Activated CD4-positive, alpha-beta T cell treated with anti-CD3 and anti-CD28 coated beads, Interleukin-2, amount 10 ng/mL, durations not matched to agents 7 days and 5 days (primary cell): ENCODE data around the gene CCDC154. TPM values are rescaled to one million over a fixed set of nuclear protein-coding genes. Genes with fewer than 3 reads are reported as not detected.

Source experiments
- CTCF ChIA-PET: fragments of 350-600 bp; sonication (Branson Sonifier 250); formaldehyde crosslinking; loops from one replicate; lab custom pipeline; 2021; ENCODE audit warnings: antibody characterized with exemption; lab: Charles Lee
- POLR2A ChIA-PET: fragments of 350-600 bp; sonication (Branson Sonifier 250); formaldehyde crosslinking; loops from one replicate; lab custom pipeline; 2021; ENCODE audit warnings: antibody characterized with exemption; lab: Charles Lee
- DNase-seq: peaks from one replicate; pipeline ENCODE4 v3.0.0-alpha.2; 2020
- H3K27ac Mint-ChIP-seq: one replicate; pipeline ENCODE4 v1.8.0; 2021; ENCODE audit warnings: mild to moderate bottlenecking, moderate library complexity, mixed read lengths
- H3K27me3 Mint-ChIP-seq: one replicate; pipeline ENCODE4 v1.8.0; 2021; ENCODE audit warnings: mixed read lengths
- H3K36me3 Mint-ChIP-seq: one replicate; pipeline ENCODE4 v1.8.0; 2021; ENCODE audit warnings: low read depth, mixed read lengths
- H3K4me1 Mint-ChIP-seq: one replicate; pipeline ENCODE4 v1.8.0; 2021; ENCODE audit warnings: mixed read lengths
- H3K4me3 Mint-ChIP-seq: one replicate; pipeline ENCODE4 v1.8.0; 2021; ENCODE audit warnings: mild to moderate bottlenecking, moderate library complexity, mixed read lengths
- H3K9me3 Mint-ChIP-seq: one replicate; pipeline ENCODE4 v1.8.0; 2021; ENCODE audit warnings: mixed read lengths
- total RNA-seq, 2 experiments: library from RNA; stranded (reverse); gene quantifications; one replicate each; pipeline ENCODE4 v1.2.3, GENCODE V29; 2021

Gene CCDC154
- total RNA-seq, 2 experiments from 2014 or later = 1.9 to 2.7 TPM

DNA sequence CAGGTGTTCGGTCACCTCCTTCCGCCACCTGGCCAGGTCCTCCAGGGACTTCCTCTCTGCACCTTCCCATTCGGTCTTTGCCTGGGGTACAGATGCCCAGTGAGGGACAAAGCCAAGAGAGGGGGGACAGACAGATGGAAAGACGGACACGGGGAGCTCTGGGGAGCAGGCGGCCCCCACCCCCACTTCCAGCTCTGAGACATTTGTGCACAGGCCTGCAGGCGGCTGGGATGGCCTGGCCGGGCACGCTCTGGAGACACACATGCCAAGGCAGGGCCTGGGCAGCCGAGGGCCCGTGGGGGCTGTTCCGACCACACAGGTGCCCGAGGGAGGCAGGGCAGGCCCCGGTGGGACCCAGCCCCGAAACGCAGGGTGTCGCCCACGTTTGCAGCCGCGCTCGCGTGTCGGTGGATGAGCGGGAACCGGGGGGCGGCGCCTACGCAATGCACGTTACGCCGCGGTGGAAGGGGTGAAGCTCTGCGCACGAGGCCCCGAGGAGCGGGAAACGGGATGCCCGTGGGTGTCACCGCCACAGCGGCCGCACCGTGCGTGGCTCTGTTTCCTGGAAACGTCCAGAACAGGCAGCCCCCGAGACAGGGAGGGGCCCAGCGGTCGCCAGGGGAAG lies 7.5 kb downstream of the CCDC154 start:
- ChIA-PET CTCF (interaction anchor here (2.2 kb wide), 1 partner anchor 10 kb away, joined by 5 read pairs; no protein-coding TSS in a partner anchor), POLR2A (no interaction called here)
- Mint-ChIP-seq H3K4me1 (no peaks in the 10 kb centered on the region), H3K4me3 (no peak overlapping the region), H3K27me3 (no peaks in the 10 kb centered on the region), H3K27ac (no peak overlapping the region), H3K36me3 (no peaks in the 10 kb centered on the region), H3K9me3 (no peaks in the 10 kb centered on the region)
- no peak for DNase-seq

DNA sequence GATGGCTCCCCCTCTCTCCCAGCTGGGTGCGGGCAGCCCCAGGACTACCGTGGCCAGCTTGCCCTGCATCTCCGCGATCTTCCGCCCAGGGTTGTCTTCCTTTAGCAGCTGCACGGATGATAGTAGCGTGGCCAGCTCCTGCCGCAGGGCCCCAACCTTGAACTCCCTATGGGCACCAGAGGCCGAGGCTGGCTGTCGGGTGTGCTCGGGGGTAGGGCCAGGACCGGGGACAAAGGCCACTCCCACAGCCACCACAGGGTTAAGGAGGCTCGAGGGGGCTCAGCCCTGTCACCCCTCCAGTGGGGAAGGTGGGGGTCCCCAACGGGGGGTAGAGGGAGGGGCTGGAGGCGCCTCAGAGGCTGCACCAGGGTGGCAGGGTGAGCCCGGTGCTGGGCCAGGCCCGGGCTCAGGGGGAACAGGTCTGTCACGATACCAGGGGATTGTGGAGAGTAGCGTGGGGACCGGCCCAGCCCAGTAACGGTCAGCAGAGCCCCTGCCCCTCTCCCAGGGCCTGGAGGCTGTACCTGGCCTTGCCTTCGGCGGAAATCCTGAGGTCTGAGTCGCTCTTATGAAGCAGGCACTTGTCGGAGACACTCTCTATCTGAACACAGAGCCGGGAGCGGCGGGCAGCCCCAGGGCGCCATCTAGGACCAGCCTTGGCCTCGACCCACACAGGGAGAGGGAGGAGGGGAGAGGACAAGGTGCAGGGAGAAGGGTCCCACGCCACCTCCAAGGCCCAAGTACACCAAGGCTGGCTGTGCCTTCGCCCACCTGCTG lies 8.2 kb downstream of the CCDC154 start:
- Mint-ChIP-seq H3K27ac (no peak overlapping the region), H3K4me1 (no peaks in the 10 kb centered on the region), H3K4me3 (no peak overlapping the region), H3K36me3 (no peaks in the 10 kb centered on the region), H3K27me3 (no peaks in the 10 kb centered on the region), H3K9me3 (no peaks in the 10 kb centered on the region)
- DNase-seq = no peak
- ChIA-PET CTCF (no interaction called here), POLR2A (no interaction called here)

DNA sequence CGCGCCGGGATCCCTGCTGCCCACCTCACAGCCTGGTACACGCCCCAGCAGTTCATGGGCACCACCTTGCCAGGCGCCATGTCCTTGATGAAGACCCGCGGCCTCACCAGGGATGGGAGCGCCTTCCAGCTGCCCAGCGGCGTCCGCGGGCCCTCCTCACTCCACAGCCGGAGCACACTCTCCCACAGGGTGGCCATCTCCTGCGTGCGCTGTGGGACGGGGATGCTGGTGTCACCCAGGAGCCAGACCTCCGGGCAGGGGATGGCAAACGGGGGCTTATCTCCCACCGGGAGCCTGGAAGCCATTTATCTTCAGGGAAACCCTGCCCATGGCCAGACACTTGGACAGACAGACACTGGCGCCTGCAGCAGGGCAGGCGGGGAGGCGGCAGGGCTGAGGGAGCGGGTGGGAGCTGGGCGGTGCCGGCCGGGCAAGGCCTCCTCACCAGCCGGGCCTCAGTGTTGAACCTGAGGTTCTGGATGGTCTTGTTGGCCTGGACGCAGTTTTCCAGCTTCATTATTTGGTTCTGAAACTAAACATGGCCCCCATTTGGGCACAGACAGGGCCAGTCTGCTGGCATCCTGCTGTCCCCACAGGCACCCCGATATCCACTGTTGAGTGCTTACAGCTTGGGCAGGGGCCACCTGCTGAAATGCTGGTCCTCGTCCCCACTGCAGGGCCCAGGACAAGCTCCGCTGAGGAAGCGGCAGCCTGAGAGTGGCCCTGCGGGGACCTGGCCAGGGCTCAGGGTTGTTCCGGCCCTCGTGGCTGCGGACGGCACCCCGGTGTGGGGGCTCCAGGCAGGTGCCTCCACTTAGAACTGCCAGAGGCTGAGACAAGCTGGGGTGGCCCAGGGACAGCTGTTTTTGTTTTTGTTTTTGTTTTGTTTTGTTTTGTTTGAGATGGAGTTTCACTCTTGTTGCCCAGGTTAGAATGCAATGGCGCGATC lies 9.4 kb downstream of the CCDC154 start:
- ChIA-PET POLR2A (no interaction called here), CTCF (no interaction called here)
- no peaks in the 10 kb centered on the region for H3K4me1 Mint-ChIP-seq
- DNase-seq = no peak
- H3K27me3 Mint-ChIP-seq = no peaks in the 10 kb centered on the region
- H3K4me3 Mint-ChIP-seq = no peak overlapping the region
- no peaks in the 10 kb centered on the region for H3K9me3 Mint-ChIP-seq
- H3K27ac Mint-ChIP-seq = no peak overlapping the region
- H3K36me3 Mint-ChIP-seq = no peaks in the 10 kb centered on the region

DNA sequence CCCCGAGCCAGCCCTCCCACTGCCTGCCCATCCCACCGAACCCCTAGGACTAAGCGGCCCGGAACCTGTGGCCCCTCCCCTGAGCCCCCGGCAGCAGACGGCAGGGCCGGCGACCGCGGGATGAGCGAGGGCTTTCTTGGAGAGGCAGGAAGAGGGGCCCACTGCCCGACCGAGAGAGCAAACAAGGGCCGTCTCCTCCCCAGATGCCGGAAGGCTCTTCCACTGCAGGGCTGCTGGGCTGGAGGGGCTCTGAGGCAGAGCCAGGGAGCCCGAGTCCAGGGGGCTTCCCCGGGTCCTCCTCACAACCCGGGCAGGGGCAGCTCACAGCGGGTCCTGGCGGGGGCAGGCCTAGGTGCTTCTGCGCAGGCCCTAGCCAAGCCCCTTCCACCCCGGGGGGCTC lies 10.6 kb downstream of the CCDC154 start:
- H3K27ac Mint-ChIP-seq = no peak overlapping the region
- H3K4me1 Mint-ChIP-seq = no peaks in the 10 kb centered on the region
- CTCF ChIA-PET = no interaction called here
- no peaks in the 10 kb centered on the region for H3K9me3 Mint-ChIP-seq
- DNase-seq = no peak
- POLR2A ChIA-PET = no interaction called here
- no peaks in the 10 kb centered on the region for H3K27me3 Mint-ChIP-seq
- no peaks in the 10 kb centered on the region for H3K36me3 Mint-ChIP-seq
- no peak overlapping the region for H3K4me3 Mint-ChIP-seq

DNA sequence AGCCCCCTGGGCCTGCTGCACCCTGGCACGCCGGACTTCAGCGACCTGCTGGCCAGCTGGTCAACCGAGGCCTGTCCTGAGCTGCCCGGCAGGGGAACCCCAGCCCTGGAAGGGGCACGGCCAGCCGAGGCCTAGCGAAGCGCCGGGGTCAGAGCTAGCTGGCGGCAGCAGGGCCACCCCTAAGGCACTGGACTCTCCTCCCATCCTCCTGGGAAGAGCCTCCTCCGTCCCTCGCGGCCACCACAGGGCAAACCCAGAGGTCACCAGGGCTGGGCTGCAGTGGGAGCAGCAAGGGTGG lies 11.1 kb downstream of the CCDC154 start:
- Mint-ChIP-seq H3K27me3 (no peaks in the 10 kb centered on the region), H3K4me3 (no peak overlapping the region), H3K4me1 (no peaks in the 10 kb centered on the region), H3K9me3 (no peaks in the 10 kb centered on the region), H3K36me3 (no peaks in the 10 kb centered on the region), H3K27ac (no peak overlapping the region)
- POLR2A ChIA-PET = no interaction called here
- DNase-seq = no peak
- CTCF ChIA-PET = no interaction called here

DNA sequence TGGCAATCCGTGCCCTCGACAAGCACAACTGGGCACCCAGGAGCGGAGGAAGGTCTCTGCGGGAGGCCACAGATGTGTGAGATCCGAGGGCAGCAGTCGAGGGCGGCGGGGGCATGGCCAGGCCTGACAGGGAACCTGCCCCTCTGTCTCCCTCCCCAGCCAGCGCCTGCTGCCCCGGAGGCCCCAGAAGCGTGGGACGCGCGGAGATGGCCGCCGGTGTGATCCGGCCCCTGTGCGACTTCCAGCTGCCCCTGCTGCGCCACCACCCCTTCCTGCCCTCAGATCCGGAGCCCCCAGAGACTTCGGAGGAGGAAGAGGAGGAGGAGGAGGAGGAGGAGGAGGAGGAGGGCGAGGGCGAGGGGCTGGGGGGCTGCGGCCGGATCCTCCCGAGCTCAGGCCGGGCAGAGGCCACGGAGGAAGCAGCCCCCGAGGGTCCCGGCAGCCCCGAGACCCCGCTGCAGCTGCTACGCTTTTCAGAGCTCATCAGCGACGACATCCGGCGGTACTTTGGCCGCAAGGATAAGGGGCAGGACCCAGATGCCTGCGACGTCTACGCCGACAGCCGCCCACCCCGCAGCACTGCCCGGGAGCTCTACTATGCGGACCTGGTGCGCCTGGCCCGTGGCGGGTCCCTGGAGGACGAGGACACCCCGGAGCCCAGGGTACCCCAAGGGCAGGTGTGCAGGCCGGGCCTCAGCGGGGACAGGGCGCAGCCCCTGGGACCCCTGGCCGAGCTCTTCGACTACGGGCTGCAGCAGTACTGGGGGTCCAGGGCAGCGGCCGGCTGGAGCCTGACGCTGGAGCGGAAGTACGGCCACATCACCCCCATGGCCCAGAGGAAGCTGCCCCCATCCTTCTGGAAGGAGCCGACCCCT lies 11.7 kb downstream of the CCDC154 start:
- no peaks in the 10 kb centered on the region for H3K36me3 Mint-ChIP-seq
- CTCF ChIA-PET = no interaction called here
- no peaks in the 10 kb centered on the region for H3K4me1 Mint-ChIP-seq
- H3K9me3 Mint-ChIP-seq = no peaks in the 10 kb centered on the region
- DNase-seq = no peak
- POLR2A ChIA-PET = no interaction called here
- H3K27ac Mint-ChIP-seq = no peak overlapping the region
- no peak overlapping the region for H3K4me3 Mint-ChIP-seq
- H3K27me3 Mint-ChIP-seq = no peaks in the 10 kb centered on the region

DNA sequence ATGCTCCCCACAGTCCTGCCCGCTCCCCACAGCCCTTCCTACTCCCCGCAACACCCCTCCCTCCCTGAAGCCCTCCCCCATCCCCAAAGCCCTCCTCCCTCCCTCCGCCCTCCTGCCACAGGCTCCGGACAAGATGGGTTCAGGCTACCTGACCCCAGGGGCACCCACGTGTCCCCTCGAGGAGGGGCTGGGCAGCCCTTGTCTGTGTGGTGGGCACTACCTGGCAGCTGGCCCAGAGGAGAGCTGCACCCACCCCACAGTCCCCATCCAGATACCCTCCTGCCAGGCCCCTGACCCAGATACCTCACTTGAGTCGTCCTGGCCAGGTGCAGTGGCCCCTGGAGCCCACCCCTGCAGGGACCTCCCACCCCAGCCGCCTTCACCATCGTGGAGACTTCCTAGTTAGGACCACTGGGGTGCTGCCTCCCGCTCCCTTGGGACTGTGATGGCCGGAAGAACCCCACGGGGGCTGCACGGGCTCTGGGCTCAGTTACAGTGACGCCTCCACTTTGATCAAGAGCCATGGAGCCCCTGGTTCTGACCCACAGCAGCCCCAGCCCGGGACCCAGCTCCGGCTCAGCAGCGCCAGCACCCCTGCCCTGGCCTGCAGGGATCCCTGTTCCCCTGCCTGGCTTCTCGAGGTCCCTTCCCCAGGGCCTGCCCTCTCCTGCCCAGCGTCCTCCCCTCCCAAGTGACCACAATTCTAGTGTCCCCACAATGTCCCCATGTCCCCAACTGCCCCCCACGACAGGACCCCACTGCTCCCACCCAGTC lies 12.7 kb downstream of the CCDC154 start:
- H3K27ac Mint-ChIP-seq = no peak overlapping the region

DNA sequence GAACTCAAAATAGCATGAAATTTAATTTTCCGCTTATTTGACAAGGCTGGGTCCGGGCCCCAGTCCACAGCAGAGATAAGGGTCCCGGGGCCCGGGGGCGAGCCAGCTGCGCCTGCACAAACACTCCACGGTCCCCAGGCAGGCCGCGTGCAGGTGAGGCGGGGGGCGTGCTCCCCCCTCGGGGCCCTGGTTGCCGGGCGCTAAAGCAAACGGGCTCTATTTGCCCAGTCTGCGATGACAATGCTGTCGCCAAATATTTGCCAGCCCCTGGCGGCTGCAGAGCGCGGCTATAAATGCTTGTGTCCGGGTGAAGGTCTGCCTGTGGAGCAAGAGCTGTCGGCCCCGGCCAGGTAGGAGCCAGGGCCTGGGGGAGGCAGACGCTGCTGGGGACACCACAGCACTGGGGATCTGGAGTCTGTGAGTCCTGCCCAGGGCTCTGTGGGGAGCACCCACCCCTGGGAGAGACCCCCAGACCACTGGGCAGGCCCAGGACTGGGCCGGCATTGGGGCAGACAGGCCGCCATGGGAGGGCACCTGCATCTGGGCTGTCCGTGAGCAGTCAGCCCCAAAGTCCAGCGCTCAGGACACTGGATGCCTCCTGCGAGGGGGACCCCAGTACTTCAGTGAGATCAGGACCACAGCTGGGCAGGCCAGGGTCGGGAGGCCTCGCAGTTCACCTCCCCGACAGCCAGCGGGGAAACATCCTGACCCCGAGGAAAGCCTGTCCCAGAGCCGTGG lies 13.4 kb downstream of the CCDC154 start, which contains the start of gene PERCC1:
Gene PERCC1 (plus strand): TSS at position 320 of the 738 bp plus-strand sequence. CDS start 1,516 bp downstream, outside the sequence.
- no peaks in the 10 kb centered on the region for H3K4me1 Mint-ChIP-seq
- H3K27ac Mint-ChIP-seq = no peak within 1 kb of the TSS
- H3K27me3 Mint-ChIP-seq = no peaks in the 10 kb centered on the region
- POLR2A ChIA-PET = no interaction called here
- no peaks in the 10 kb centered on the region for H3K36me3 Mint-ChIP-seq
- no peaks in the 10 kb centered on the region for H3K9me3 Mint-ChIP-seq
- no peak within 1 kb of the TSS for H3K4me3 Mint-ChIP-seq
- CTCF ChIA-PET = interaction anchor here (1.1 kb wide), 1 partner anchor 10 kb away, joined by 4 read pairs; no protein-coding TSS in a partner anchor
- DNase-seq = no peak

More for the DNA sequence above, 12.7 kb downstream of the CCDC154 start:
- POLR2A ChIA-PET = no interaction called here
- Mint-ChIP-seq H3K9me3 (no peaks in the 10 kb centered on the region), H3K4me3 (no peak overlapping the region), H3K4me1 (no peaks in the 10 kb centered on the region), H3K36me3 (no peaks in the 10 kb centered on the region), H3K27me3 (no peaks in the 10 kb centered on the region)
- DNase-seq = no peak
- CTCF ChIA-PET = no interaction called here

DNA sequence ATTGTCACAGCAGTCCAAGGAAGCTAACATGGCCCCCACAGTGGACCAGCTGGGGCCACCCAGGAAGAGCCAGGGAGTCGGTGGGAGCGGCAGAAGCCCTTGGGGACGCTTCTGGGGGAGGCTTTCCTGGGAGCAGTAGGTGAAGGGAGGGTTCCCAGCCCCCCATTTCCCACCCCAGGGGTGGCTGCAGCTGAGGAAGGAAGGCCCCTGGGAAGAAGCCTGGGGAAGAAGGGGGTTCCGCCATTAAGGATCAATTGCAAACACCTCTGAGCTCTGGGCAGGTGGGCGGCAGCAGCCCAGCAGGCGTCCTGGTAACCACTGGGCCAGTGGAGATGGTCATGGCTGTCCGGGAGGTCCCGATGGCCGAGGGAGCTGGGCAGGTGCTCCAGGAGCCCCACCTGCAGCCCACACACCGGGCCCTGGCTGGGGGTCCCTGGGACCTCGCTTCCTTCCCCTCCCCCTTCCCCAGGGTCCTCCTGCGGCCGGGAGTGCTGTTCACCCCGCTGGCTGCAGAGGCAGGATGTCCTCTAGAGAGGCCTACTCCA lies 14.1 kb downstream of the CCDC154 start:
- ChIA-PET POLR2A (no interaction called here), CTCF (interaction anchor here (1.1 kb wide), 1 partner anchor 11 kb away, joined by 4 read pairs; no protein-coding TSS in a partner anchor)
- no peak for DNase-seq
- Mint-ChIP-seq H3K4me1 (no peaks in the 10 kb centered on the region), H3K4me3 (no peak overlapping the region), H3K36me3 (no peaks in the 10 kb centered on the region), H3K9me3 (no peaks in the 10 kb centered on the region), H3K27ac (no peak overlapping the region), H3K27me3 (no peaks in the 10 kb centered on the region)

DNA sequence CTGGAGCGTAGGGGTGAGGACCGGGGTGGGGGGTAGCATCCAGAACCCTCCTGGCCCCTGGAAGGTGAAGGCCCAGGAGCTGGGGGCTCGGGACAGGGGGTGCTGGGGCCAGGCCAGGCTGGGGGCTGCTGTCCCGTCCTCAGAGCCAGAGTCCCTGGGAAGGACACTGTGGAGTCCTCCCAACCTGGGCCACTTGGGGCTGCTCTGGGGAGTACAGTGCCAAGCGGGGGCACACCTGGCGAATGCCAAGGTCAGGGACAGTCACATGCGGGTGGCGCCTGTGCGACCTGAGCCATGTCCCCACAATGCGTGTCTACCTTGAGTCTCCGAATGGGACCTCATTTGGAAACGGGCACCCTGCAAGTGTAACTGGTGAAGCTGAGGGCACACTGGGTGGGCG lies 14.7 kb downstream of the CCDC154 start:
- DNase-seq = no peak
- H3K4me3 Mint-ChIP-seq = no peak overlapping the region
- H3K27ac Mint-ChIP-seq = peak overlapping the region; percentile 68
- CTCF ChIA-PET = interaction anchor here (0.7 to 1.4 kb wide), 5 partner anchors 8 to 85 kb away, joined by 3 to 4 read pairs (median 3); no protein-coding TSS in a partner anchor
- no peaks in the 10 kb centered on the region for H3K27me3 Mint-ChIP-seq
- no peaks in the 10 kb centered on the region for H3K9me3 Mint-ChIP-seq
- POLR2A ChIA-PET = no interaction called here
- H3K4me1 Mint-ChIP-seq = no peaks in the 10 kb centered on the region
- no peaks in the 10 kb centered on the region for H3K36me3 Mint-ChIP-seq

DNA sequence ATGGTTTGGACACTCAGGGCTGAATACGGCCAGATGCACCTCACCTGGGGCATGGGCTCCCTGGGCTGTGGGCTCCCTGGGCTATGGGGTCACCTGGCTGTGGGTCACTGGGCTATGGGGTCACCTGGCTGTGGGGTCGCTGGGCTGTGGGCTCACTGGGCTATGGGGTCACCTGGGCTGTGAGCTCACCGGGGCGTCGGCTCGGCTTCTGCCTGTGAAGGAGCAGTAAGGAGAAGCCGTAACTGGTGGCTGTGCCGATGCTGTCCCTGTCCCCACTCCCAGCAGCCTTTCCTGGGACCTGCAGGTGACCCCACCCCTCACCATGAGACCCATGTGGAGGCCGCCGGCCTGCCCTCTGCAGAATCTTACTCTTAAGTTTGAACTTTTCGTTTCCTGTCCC lies 15.3 kb downstream of the CCDC154 start:
- POLR2A ChIA-PET = no interaction called here
- DNase-seq = no peak
- Mint-ChIP-seq H3K4me3 (no peak overlapping the region), H3K27me3 (no peaks in the 10 kb centered on the region), H3K36me3 (no peaks in the 10 kb centered on the region), H3K9me3 (no peaks in the 10 kb centered on the region), H3K27ac (no peak overlapping the region), H3K4me1 (no peaks in the 10 kb centered on the region)
- CTCF ChIA-PET = interaction anchor here (0.7 to 2.7 kb wide), 8 partner anchors 9 to 277 kb away, joined by 3 to 10 read pairs (median 3); partner anchors contain the start of gene MAPK8IP3
